H1 (cell line): ENCODE results near the gene TRA2A. TPM values are rescaled to one million over a fixed set of nuclear protein-coding genes. Genes with fewer than 3 reads are reported as not detected.

Source experiments
- BRCA1 ChIP-seq: IDR thresholded peaks from 2 replicates; pipeline ENCODE4 v1.6.1; 2012; ENCODE audit warnings: low read depth, low read length, improper control_type of control experiment
- HDAC2 ChIP-seq, 2 experiments: fragments of 300-600 bp in 1 of 2; sonication (generic) in 1 of 2; IDR thresholded peaks; 2 replicates each; pipeline ENCODE4 v1.6.1; 2011 to 2012; ENCODE audit warnings: low read depth in 2 of 2, low read length in 2 of 2, mild to moderate bottlenecking in 2 of 2, moderate library complexity in 2 of 2, borderline replicate concordance in 1 of 2, inconsistent platforms in 1 of 2
- TEAD4 ChIP-seq: IDR thresholded peaks from 2 replicates; pipeline ENCODE4 v1.6.1; 2012; ENCODE audit warnings: low read depth, low read length, inconsistent platforms, mixed read lengths
- polyA plus RNA-seq, 7 experiments: library from polyadenylated mRNA; depleted of rRNA in 3 of 7; stranded (reverse) in 5 of 7; unstranded in 2 of 7; fragments of >200 nt in 5 of 7; fragments of 200-250 nt in 2 of 7; gene quantifications; 1 replicate in 5 of 7; 2 replicates in 1 of 7; 4 replicates in 1 of 7; pipeline versions ENCODE4 v1.2.1 to v1.2.3, GENCODE V29; 2011 to 2013; ENCODE audit warnings: missing spikeins in 2 of 7, mixed read lengths in 2 of 7
- total RNA-seq: library from RNA; stranded (reverse); fragmentation: NEBNext Ultra II Directional; extraction: Animal tissue kit (Norgen Biotek cat#: 25700); gene quantifications from 2 replicates; pipeline ENCODE4 v1.2.1, GENCODE V29; 2021

Gene TRA2A
- total and polyA plus RNA-seq, 2 of the 8 experiments (the other 6 are each of a cell fraction or from before 2014, with no cell fraction given) = 116 to 125 TPM

- TF ChIP-seq BRCA1 (no peak), TEAD4 (no peak), HDAC2 (IDR thresholded peaks at IDR 0.05; ENCODE audit: borderline replicate concordance in 1 of 2, low read depth in 2 of 2, low read length in 2 of 2) (no peak)
These were observed 15.9 kb upstream of the TRA2A start (continued) for GRCh38 chr7:23547662-23548061.
